Upper lobe of left lung (tissue), 6 donors: ENCODE measurements around the gene MRPL55. TPM values are rescaled to one million over a fixed set of nuclear protein-coding genes. Genes with fewer than 3 reads are reported as not detected.

Source experiments
- ATAC-seq, 2 donors: fragments of 200-7000 bp; cut with Tn5 transposase; one replicate each; pipeline ENCODE4 v1.9.1; 2022; ENCODE audit warnings: mild to moderate bottlenecking in 2 of 2, moderate library complexity in 2 of 2; ENCODE audit not compliant: low FRiP score in 2 of 2
- DNase-seq, 2 donors: peaks; one replicate each; pipeline ENCODE4 v3.0.0-alpha.2; 2019 to 2020
- H3K27ac ChIP-seq, 4 donors: fragments of 200-600 bp; sonication (generic); one replicate each; pipeline ENCODE4 v1.5.1; 2016 to 2019
- H3K27me3 ChIP-seq, 4 donors: fragments of 200-600 bp; sonication (generic); one replicate each; pipeline ENCODE4 v1.5.1; 2017 to 2019
- H3K36me3 ChIP-seq, 4 donors: fragments of 200-600 bp; sonication (generic); one replicate each; pipeline ENCODE4 v1.5.1; 2016 to 2019
- H3K4me1 ChIP-seq, 4 donors: fragments of 200-600 bp; sonication (generic); one replicate each; pipeline ENCODE4 v1.5.1; 2018 to 2019
- H3K4me3 ChIP-seq, 4 donors: fragments of 200-600 bp; sonication (generic); one replicate each; pipeline ENCODE4 v1.5.1; 2017 to 2019; ENCODE audit warnings: mild to moderate bottlenecking in 2 of 4, moderate library complexity in 1 of 4
- H3K9me3 ChIP-seq, 4 donors: fragments of 200-600 bp; sonication (generic); one replicate each; pipeline ENCODE4 v1.5.1; 2018 to 2019
- CTCF ChIP-seq, 6 experiments: fragments of 450-650 bp in 4 of 6; fragments of 200-600 bp in 2 of 6; sonication (generic) in 2 of 6; IDR thresholded peaks; one replicate each; pipeline ENCODE4 v1.5.1; 2016 to 2019; ENCODE audit warnings: antibody characterized with exemption in 6 of 6
- EP300 ChIP-seq, 4 donors: sonication (generic); formaldehyde crosslinking; IDR thresholded peaks; one replicate each; pipeline ENCODE4 v1.5.1; 2017; ENCODE audit warnings: antibody characterized with exemption in 4 of 4, control low read depth in 2 of 4
- POLR2A ChIP-seq, 4 donors: fragments of 450-650 bp; IDR thresholded peaks; one replicate each; pipeline ENCODE4 v1.5.1; 2016 to 2017; ENCODE audit warnings: antibody characterized with exemption in 4 of 4, mild to moderate bottlenecking in 2 of 4
- POLR2AphosphoS5 ChIP-seq, 2 donors: sonication (generic); formaldehyde crosslinking; IDR thresholded peaks; one replicate each; pipeline ENCODE4 v1.5.1; 2017; ENCODE audit warnings: antibody characterized with exemption in 2 of 2
- WGBS, 2 donors: methylation state at CpG; one replicate each; pipeline ENCODE4 v1.1.5; 2017 to 2018; 5-methylcytosine and 5-hydroxymethylcytosine counted together
- total RNA-seq, 6 donors: library from RNA; depleted of rRNA in 4 of 6; stranded (reverse); fragments of >200 nt in 4 of 6; gene quantifications; one replicate each; pipeline versions ENCODE4 v1.1.0 to v1.2.1, GENCODE V29; 2016 to 2021
- donor health status: DM: no; HTN: no; CAD: no; lungs with moderate emphysema.
- donor health status: DM: no; HTN: yes; CAD: no; lungs with severe emphysema.

Gene MRPL55
- total RNA-seq, 6 donors from 2014 or later = 42.4 to 161 (median 60.1) TPM

- no peaks in the 10 kb centered on the region for H3K9me3 ChIP-seq
- H3K4me1 ChIP-seq = peaks cover 42 to 59% (median 56%) of the 10 kb centered on the region in 4 donors
- no peaks in the 10 kb centered on the region for H3K27me3 ChIP-seq
- H3K4me3 ChIP-seq = no peak overlapping the region
- WGBS, 2 donors = 87 to 93% methylated on average over 3 of the region's 3 CpGs
- peaks cover 0 to 18% (median 14%) of the 10 kb centered on the region in 4 donors for H3K36me3 ChIP-seq
- H3K27ac ChIP-seq = peak overlapping the region in 1 of 4 donors; percentile 96
- DNase-seq (no peak), ATAC-seq (no peak)
- TF ChIP-seq POLR2AphosphoS5 (IDR thresholded peaks at IDR 0.05) (no peak), CTCF (IDR thresholded peaks at IDR 0.05) (no peak), POLR2A (IDR thresholded peaks at IDR 0.05) (no peak), EP300 (IDR thresholded peaks at IDR 0.05) (no peak)
Observed at GRCh38 chr1:228152918-228153258, 43.8 kb upstream of the MRPL55 start.

DNA sequence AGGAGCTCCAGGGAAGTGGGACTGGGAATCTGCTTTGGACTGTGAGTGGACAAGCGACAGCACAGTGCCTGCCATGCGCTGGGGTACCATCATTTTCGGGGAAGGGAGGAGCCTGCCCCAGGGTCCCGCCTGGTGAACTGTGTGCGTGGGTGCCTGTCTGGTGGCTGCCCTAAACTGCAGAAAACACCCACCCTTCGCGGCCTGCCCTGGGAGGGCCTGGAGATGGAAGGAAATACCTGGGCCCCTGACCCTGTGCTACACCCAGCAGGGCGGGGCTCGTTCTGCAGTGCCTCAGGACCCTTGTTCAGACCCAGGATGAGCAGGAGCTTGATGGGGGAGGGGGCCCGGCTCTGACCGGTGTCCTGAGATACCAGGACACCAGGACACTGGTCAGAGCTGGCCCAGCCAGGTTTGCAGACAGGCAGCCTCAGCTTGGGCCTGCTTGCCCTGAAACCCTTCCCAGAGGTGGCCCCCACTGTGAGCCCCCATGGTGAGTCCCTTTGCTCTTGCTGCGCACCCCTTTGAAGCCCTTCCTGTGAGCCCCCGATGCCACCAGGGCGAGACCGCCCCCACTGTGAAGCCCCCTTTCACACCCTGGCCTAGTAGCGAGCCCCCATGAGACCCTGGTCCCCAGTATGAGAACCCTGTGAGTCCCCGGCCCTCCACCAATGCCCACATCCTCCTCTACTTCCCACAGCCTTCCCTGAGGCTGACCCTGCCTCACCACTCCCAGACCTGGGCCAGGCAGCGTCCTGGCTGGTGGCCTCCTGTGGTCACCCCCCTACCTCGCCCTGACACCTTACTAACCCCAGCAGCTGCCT is 43.2 kb upstream of the MRPL55 start:
- TF ChIP-seq EP300 (IDR thresholded peaks at IDR 0.05) = no peak
- no peak for TF ChIP-seq POLR2A (IDR thresholded peaks at IDR 0.05)
- TF ChIP-seq POLR2AphosphoS5 (IDR thresholded peaks at IDR 0.05) = no peak
- TF ChIP-seq CTCF (IDR thresholded peaks at IDR 0.05) = no peak
- ATAC-seq (no peak), DNase-seq (peak in 1 of 2 donors; percentile 68)
- H3K4me3 ChIP-seq = no peak overlapping the region
- H3K36me3 ChIP-seq = peaks cover 0 to 24% (median 19%) of the 10 kb centered on the region in 4 donors
- WGBS, 2 donors = 92 to 94% methylated on average over 17 of the region's 19 CpGs
- peaks cover 43 to 62% (median 60%) of the 10 kb centered on the region in 4 donors for H3K4me1 ChIP-seq
- peak overlapping the region in 3 of 4 donors; percentile 85 to 96 (median 89) for H3K27ac ChIP-seq
- H3K27me3 ChIP-seq = no peaks in the 10 kb centered on the region
- no peaks in the 10 kb centered on the region for H3K9me3 ChIP-seq

DNA sequence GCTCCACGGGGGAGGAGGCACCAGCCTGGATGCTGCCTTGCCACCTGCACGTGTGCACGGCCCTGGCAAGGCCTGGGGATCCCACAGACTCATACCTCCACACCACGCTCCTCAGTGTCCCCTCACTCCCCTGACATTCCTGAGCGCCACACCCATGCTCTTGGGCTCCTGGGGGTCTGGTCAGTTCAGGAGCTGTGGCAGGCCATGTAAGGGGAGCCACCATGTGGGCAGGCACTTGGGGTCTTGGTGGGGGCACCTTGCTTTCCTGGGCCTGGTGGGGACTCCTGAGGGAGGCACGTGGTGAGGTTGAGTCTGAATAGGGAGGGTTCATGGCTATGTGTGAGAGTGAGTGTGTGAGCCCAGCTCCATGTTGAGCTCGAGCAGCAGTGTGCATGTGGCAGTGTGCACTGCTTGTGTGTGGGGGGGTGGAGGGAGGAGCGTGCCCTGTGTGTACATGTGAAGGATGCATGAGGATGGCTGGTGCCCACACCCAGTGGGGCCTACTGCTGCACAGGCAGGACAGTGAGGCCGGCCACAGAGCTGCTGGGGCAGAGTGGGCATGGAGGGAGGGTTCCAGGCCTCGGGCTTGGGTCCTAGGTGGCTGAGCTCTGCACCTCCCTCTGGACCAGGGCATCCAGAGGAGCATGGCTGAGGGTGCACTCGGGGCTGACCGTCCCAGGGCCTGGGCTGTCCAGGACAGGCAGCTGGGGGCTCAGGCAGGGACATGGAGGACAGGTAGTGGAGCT is 42.3 kb upstream of the MRPL55 start:
- WGBS, 2 donors = 68 to 71% methylated on average over 8 to 12 of the region's 12 CpGs
- no peak for TF ChIP-seq EP300 (IDR thresholded peaks at IDR 0.05)
- no peak for TF ChIP-seq CTCF (IDR thresholded peaks at IDR 0.05)
- TF ChIP-seq POLR2A (IDR thresholded peaks at IDR 0.05) = no peak
- TF ChIP-seq POLR2AphosphoS5 (IDR thresholded peaks at IDR 0.05) = no peak
- H3K4me3 ChIP-seq = peak overlapping the region in 2 of 4 donors; percentile 39 to 42
- peak overlapping the region; percentile 80 to 96 (median 87) for H3K27ac ChIP-seq
- H3K36me3 ChIP-seq = peaks cover 0 to 34% (median 28%) of the 10 kb centered on the region in 4 donors
- ATAC-seq = peak in 1 of 2 donors; percentile 0
- DNase-seq = peak in 1 of 2 donors; percentile 58
- H3K27me3 ChIP-seq = no peaks in the 10 kb centered on the region
- peaks cover 43 to 70% (median 62%) of the 10 kb centered on the region in 4 donors for H3K4me1 ChIP-seq
- no peaks in the 10 kb centered on the region for H3K9me3 ChIP-seq

DNA sequence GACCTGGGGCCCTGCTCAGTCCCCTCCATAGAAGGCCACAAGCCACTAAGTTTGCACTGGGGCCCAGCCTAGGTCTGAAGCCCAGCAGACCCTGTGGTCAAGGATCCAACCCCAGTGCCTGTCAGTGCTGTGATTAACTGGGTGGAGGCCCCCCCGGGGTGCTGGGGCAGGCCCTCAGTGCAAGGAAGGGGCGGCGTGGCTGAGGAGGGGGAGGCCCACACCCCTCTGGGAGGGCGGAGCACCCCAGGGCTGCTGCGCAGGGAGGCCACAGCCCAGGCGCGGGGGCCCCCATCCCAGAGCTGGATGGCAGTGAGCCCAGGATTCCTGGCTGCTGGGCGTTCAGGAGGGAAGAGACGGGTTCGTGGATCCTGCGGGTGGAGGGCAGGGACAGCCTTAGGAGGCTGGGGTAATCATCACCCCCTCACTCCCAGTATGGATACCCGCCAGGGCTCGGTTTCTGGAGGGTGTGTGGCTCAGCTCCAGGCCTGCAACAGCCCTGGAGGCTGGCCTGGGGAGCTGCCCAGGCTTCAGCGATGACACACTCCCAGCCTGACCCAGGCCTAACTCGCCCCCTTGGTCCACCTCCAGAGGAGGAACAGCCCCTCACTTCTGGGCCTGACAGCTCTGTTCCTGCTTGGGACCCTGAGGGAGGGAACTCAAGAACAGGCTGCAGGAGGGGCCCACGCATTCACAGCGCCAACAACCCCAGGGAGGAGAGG is 41.5 kb upstream of the MRPL55 start:
- TF ChIP-seq POLR2A (IDR thresholded peaks at IDR 0.05) (no peak), POLR2AphosphoS5 (IDR thresholded peaks at IDR 0.05) (no peak), CTCF (IDR thresholded peaks at IDR 0.05) (no peak), EP300 (IDR thresholded peaks at IDR 0.05) (no peak)
- Histone ChIP-seq H3K27ac (peak overlapping the region; percentile 80 to 96 (median 87)), H3K4me3 (peak overlapping the region in 3 of 4 donors; percentile 8 to 42 (median 39)), H3K9me3 (no peaks in the 10 kb centered on the region), H3K27me3 (no peaks in the 10 kb centered on the region), H3K36me3 (peaks cover 0 to 41% (median 35%) of the 10 kb centered on the region in 4 donors), H3K4me1 (peaks cover 43 to 70% (median 62%) of the 10 kb centered on the region in 4 donors)
- WGBS, 2 donors = 29 to 55% methylated on average over 6 of the region's 17 CpGs
- ATAC-seq (peak; percentile 24 to 73), DNase-seq (peak in 1 of 2 donors; percentile 84)
